H1 (cell line): ENCODE data around the gene HTR3C. TPM values are rescaled to one million over a fixed set of nuclear protein-coding genes. Genes with fewer than 3 reads are reported as not detected.

Source experiments
- CTCF ChIA-PET: fragments of 300-600 bp; sonication (Branson Sonifier 250); formaldehyde crosslinking; loops from one replicate; lab custom pipeline; 2021; ENCODE audit not compliant: partially characterized antibody; lab: Charles Lee
- POLR2A ChIA-PET: fragments of 300-600 bp; sonication (Branson Sonifier 250); formaldehyde crosslinking; loops from one replicate; lab custom pipeline; 2021; ENCODE audit warnings: inconsistent platforms; ENCODE audit not compliant: partially characterized antibody; lab: Charles Lee
- DNase-seq, 2 experiments: peaks; one replicate each; pipeline versions ENCODE4 v3.0.0 to v3.0.0-alpha.2; 2010 to 2022; ENCODE audit warnings: low spot score in 2 of 2, low read depth in 1 of 2, mixed read lengths in 1 of 2
- FAIRE-seq: peaks from 2 replicates; lab custom pipeline; 2011; peaks lifted over from hg19 to GRCh38; lab: Jason Lieb, UNC
- H2AFZ ChIP-seq: 2 replicates; pipeline ENCODE4 v1.8.1; 2012; ENCODE audit warnings: low read length, inconsistent platforms
- H2AK5ac ChIP-seq: 2 replicates; pipeline ENCODE4 v1.6.1; 2013; ENCODE audit warnings: low read depth, low read length
- H2BK120ac ChIP-seq: replicated peaks from 2 replicates; pipeline ENCODE3; 2013; ENCODE audit warnings: low read depth, low read length, inconsistent platforms
- H2BK12ac ChIP-seq: 2 replicates; pipeline ENCODE4 v1.6.1; 2013; ENCODE audit warnings: low read depth, low read length
- H2BK15ac ChIP-seq: 2 replicates; pipeline ENCODE4 v1.6.1; 2013; ENCODE audit warnings: low read length
- H2BK20ac ChIP-seq: 2 replicates; pipeline ENCODE4 v1.6.1; 2013; ENCODE audit warnings: low read length
- H2BK5ac ChIP-seq: 2 replicates; pipeline ENCODE4 v1.6.1; 2013; ENCODE audit warnings: low read depth, low read length
- H3K14ac ChIP-seq: 2 replicates; pipeline ENCODE4 v1.6.1; 2013; ENCODE audit warnings: inconsistent platforms; ENCODE audit not compliant: insufficient read length
- H3K18ac ChIP-seq: 2 replicates; pipeline ENCODE4 v1.6.1; 2013; ENCODE audit warnings: low read length; ENCODE audit errors: extremely low read depth
- H3K23ac ChIP-seq: 2 replicates; pipeline ENCODE4 v1.6.1; 2013; ENCODE audit warnings: inconsistent platforms; ENCODE audit not compliant: insufficient read length
- H3K23me2 ChIP-seq: 2 replicates; pipeline ENCODE4 v1.6.1; 2013; ENCODE audit warnings: low read depth, low read length
- H3K27ac ChIP-seq: 2 replicates; pipeline ENCODE4 v1.6.1; 2011; ENCODE audit warnings: low read depth, low read length, inconsistent platforms
- H3K27me3 ChIP-seq, 4 experiments: replicated peaks in 1 of 4; 1 replicate in 1 of 4; 2 replicates in 3 of 4; pipeline versions ENCODE4 v1.6.1 to v1.8.1; 2011 to 2013; ENCODE audit warnings: low read length in 3 of 4, mild to moderate bottlenecking in 3 of 4, inconsistent platforms in 2 of 4, mixed read lengths in 2 of 4, moderate library complexity in 1 of 4; ENCODE audit not compliant: control insufficient read depth in 3 of 4, insufficient read depth in 3 of 4; ENCODE audit errors: extremely low read depth in 1 of 4
- H3K36me3 ChIP-seq, 4 experiments: 2 replicates each; pipeline versions ENCODE4 v1.6.1 to v1.8.1; 2011 to 2013; ENCODE audit warnings: mild to moderate bottlenecking in 4 of 4, low read length in 3 of 4, moderate library complexity in 2 of 4, control low read depth in 1 of 4, inconsistent platforms in 1 of 4; ENCODE audit not compliant: insufficient read depth in 4 of 4, control insufficient read depth in 2 of 4
- H3K4ac ChIP-seq: replicated peaks from 2 replicates; pipeline ENCODE3; 2013; ENCODE audit warnings: low read length, low read depth, mixed read lengths, inconsistent platforms; ENCODE audit not compliant: insufficient read length
- H3K4me1 ChIP-seq, 4 experiments: replicated peaks in 1 of 4; 1 replicate in 1 of 4; 2 replicates in 3 of 4; pipeline versions ENCODE4 v1.6.1 to v1.8.1; 2011 to 2013; ENCODE audit warnings: low read length in 3 of 4, inconsistent platforms in 2 of 4, mixed read lengths in 1 of 4; ENCODE audit not compliant: insufficient read depth in 4 of 4, control insufficient read depth in 3 of 4
- H3K4me2 ChIP-seq, 2 experiments: 2 replicates each; pipeline versions ENCODE4 v1.6.1 to v1.8.1; 2011 to 2013; ENCODE audit warnings: low read depth in 2 of 2, low read length in 2 of 2, control low read depth in 1 of 2, inconsistent platforms in 1 of 2, mild to moderate bottlenecking in 1 of 2; ENCODE audit not compliant: insufficient read depth in 1 of 2
- H3K4me3 ChIP-seq, 4 experiments: fragments of 200-600, 300-600 bp in 1 of 4; sonication (generic), shearing (Covaris generic), sonication (Bioruptor Twin) in 1 of 4; 2 replicates each; pipeline versions ENCODE4 v1.5.1 to v1.8.1; 2011 to 2016; ENCODE audit warnings: low read length in 4 of 4, low read depth in 3 of 4, control low read depth in 2 of 4, inconsistent platforms in 2 of 4, mild to moderate bottlenecking in 2 of 4, mixed read lengths in 1 of 4, moderate library complexity in 1 of 4; ENCODE audit not compliant: insufficient read depth in 2 of 4; ENCODE audit errors: extremely low read depth in 1 of 4
- H3K56ac ChIP-seq: replicated peaks from 2 replicates; pipeline ENCODE3; 2013; ENCODE audit warnings: low read depth, mild to moderate bottlenecking, mixed read lengths, low read length, inconsistent platforms; ENCODE audit not compliant: insufficient read length
- H3K79me1 ChIP-seq: 2 replicates; pipeline ENCODE4 v1.6.1; 2013; ENCODE audit warnings: low read depth, low read length, control low read depth
- H3K79me2 ChIP-seq, 2 experiments: 2 replicates each; pipeline versions ENCODE4 v1.6.1 to v1.8.1; 2012 to 2013; ENCODE audit warnings: low read length in 2 of 2, mild to moderate bottlenecking in 2 of 2, inconsistent platforms in 1 of 2; ENCODE audit not compliant: insufficient read depth in 2 of 2, control insufficient read depth in 1 of 2
- H3K9ac ChIP-seq, 4 experiments: replicated peaks in 1 of 4; 1 replicate in 1 of 4; 2 replicates in 3 of 4; pipeline versions ENCODE4 v1.6.1 to v1.8.1; 2011 to 2013; ENCODE audit warnings: low read depth in 3 of 4, low read length in 3 of 4, control low read depth in 2 of 4, mild to moderate bottlenecking in 2 of 4, moderate library complexity in 2 of 4, inconsistent platforms in 1 of 4; ENCODE audit errors: extremely low read depth in 1 of 4
- H3K9me3 ChIP-seq, 2 experiments: 2 replicates each; pipeline versions ENCODE4 v1.6.1 to v1.8.1; 2012 to 2013; ENCODE audit warnings: mild to moderate bottlenecking in 2 of 2, moderate library complexity in 2 of 2, control low read depth in 1 of 2, inconsistent platforms in 1 of 2, low read depth in 1 of 2, low read length in 1 of 2, mixed read lengths in 1 of 2; ENCODE audit not compliant: insufficient read depth in 2 of 2
- H4K20me1 ChIP-seq, 2 experiments: replicated peaks in 1 of 2; 2 replicates each; pipeline versions ENCODE3 to v1.8.1; 2011 to 2013; ENCODE audit warnings: inconsistent platforms in 2 of 2, low read length in 2 of 2, mild to moderate bottlenecking in 1 of 2; ENCODE audit not compliant: insufficient read depth in 2 of 2, control insufficient read depth in 1 of 2
- H4K5ac ChIP-seq: 2 replicates; pipeline ENCODE4 v1.6.1; 2013; ENCODE audit warnings: low read length, low read depth, mixed read lengths, inconsistent platforms; ENCODE audit not compliant: insufficient read length
- H4K8ac ChIP-seq: 2 replicates; pipeline ENCODE4 v1.8.0; 2013; ENCODE audit warnings: mild to moderate bottlenecking, moderate library complexity, low read length, inconsistent platforms; ENCODE audit not compliant: insufficient read depth; ENCODE audit errors: extremely low read depth
- H4K91ac ChIP-seq: replicated peaks from 2 replicates; pipeline ENCODE3; 2013; ENCODE audit warnings: low read length, mixed read lengths, inconsistent platforms; ENCODE audit not compliant: insufficient read length
- BACH1 ChIP-seq: IDR thresholded peaks from 2 replicates; pipeline ENCODE4 v1.6.1; 2012; ENCODE audit warnings: low read length, improper control_type of control experiment
- MAFK ChIP-seq: IDR thresholded peaks from 2 replicates; pipeline ENCODE4 v1.6.1; 2012; ENCODE audit warnings: low read depth, mild to moderate bottlenecking, improper control_type of control experiment, low read length
- SP1 ChIP-seq: IDR thresholded peaks from 2 replicates; pipeline ENCODE4 v1.6.1; 2011; ENCODE audit warnings: low read depth, low read length
- WGBS, 2 experiments: shearing (Covaris generic) in 1 of 2; methylation state at CpG; one replicate each; pipeline versions ENCODE4 v1.1.6 to v1.1.7; 2013 to 2015; ENCODE audit warnings: low lambda C conversion rate in 2 of 2, mixed read lengths in 2 of 2, inconsistent platforms in 1 of 2, low coverage in 1 of 2, missing lambda C conversion rate in 1 of 2; ENCODE audit not compliant: insufficient replicate concordance in 2 of 2, insufficient coverage in 1 of 2, insufficient read length in 1 of 2; ENCODE audit errors: extremely low coverage in 1 of 2, missing lambda C conversion rate in 1 of 2; 5-methylcytosine and 5-hydroxymethylcytosine counted together
- polyA plus RNA-seq, 7 experiments: library from polyadenylated mRNA; depleted of rRNA in 3 of 7; stranded (reverse) in 5 of 7; unstranded in 2 of 7; fragments of >200 nt in 5 of 7; fragments of 200-250 nt in 2 of 7; gene quantifications; 1 replicate in 5 of 7; 2 replicates in 1 of 7; 4 replicates in 1 of 7; pipeline versions ENCODE4 v1.2.1 to v1.2.3, GENCODE V29; 2011 to 2013; ENCODE audit warnings: missing spikeins in 2 of 7, mixed read lengths in 2 of 7
- total RNA-seq: library from RNA; stranded (reverse); fragmentation: NEBNext Ultra II Directional; extraction: Animal tissue kit (Norgen Biotek cat#: 25700); gene quantifications from 2 replicates; pipeline ENCODE4 v1.2.1, GENCODE V29; 2021

The HTR3C gene
- total and polyA plus RNA-seq, 2 of the 8 experiments (the other 6 are each of a cell fraction or from before 2014, with no cell fraction given), result 0.03 TPM; not detected in 1

- H2BK120ac ChIP-seq, result no peak overlapping the region
- H2AFZ ChIP-seq, result no peak overlapping the region
- peaks cover 0 to 6% (median 2%) of the 10 kb centered on the region in 4 experiments; a peak in 4 of 8 replicates for H3K36me3 ChIP-seq
- no peak overlapping the region for H2BK5ac ChIP-seq
- H3K4ac ChIP-seq, result no peak overlapping the region
- H3K27me3 ChIP-seq, result no peaks in the 10 kb centered on the region
- H3K14ac ChIP-seq, result no peak overlapping the region
- peaks cover 2 to 3% of the 10 kb centered on the region in 2 experiments for H4K20me1 ChIP-seq
- no peak overlapping the region for H4K8ac ChIP-seq
- no peak overlapping the region for H3K56ac ChIP-seq
- WGBS, 2 experiments, result 82% methylated on average over 11 of the region's 11 CpGs; no CpG with 5 or more reads in 1 of the 2 experiments
- H4K5ac ChIP-seq, result no peak overlapping the region
- ChIA-PET POLR2A (interaction anchor here (0.7 to 0.8 kb wide), 2 partner anchors 40 to 235 kb away, joined by 3 read pairs; no protein-coding TSS in a partner anchor), CTCF (interaction anchor here (0.6 to 3.5 kb wide), 8 partner anchors 10 to 234 kb away, joined by 3 to 14 read pairs (median 4); partner anchors contain the start of gene ABCC5)
- H3K4me3 ChIP-seq, result no peak overlapping the region
- DNase-seq, result no peak
- H3K4me2 ChIP-seq, result no peak overlapping the region
- no peak overlapping the region for H2BK15ac ChIP-seq
- H3K79me2 ChIP-seq, result peaks cover 3 to 15% of the 10 kb centered on the region in 2 experiments; a peak in 1 of 4 replicates
- H3K79me1 ChIP-seq, result no peaks in the 10 kb centered on the region
- no peaks in the 10 kb centered on the region; a peak in 1 of 7 replicates for H3K4me1 ChIP-seq
- H3K9me3 ChIP-seq, result no peaks in the 10 kb centered on the region
- no peak overlapping the region for H3K27ac ChIP-seq
- no peak overlapping the region for H3K18ac ChIP-seq
- no peak overlapping the region for H4K91ac ChIP-seq
- H3K9ac ChIP-seq, result no peak overlapping the region
- no peak for FAIRE-seq
- no peak overlapping the region for H3K23ac ChIP-seq
- TF ChIP-seq MAFK, result peak; percentile 51; the same call in 1 of the 2 replicates
- TF ChIP-seq BACH1, result peak; percentile 70
- no peak for TF ChIP-seq SP1
- H2BK20ac ChIP-seq, result no peak overlapping the region
- H2BK12ac ChIP-seq, result no peak overlapping the region
- no peak overlapping the region for H2AK5ac ChIP-seq
- H3K23me2 ChIP-seq, result no peaks in the 10 kb centered on the region
These were observed 46.8 kb upstream of the HTR3C start for GRCh38 chr3:184005941-184006507.
